ENCODE results near the gene NPTN. TPM values are rescaled to one million over a fixed set of nuclear protein-coding genes. Genes with fewer than 3 reads are reported as not detected.

The NPTN gene
- total and polyA plus RNA-seq, 9 of the 15 experiments (the other 6 are each of a cell fraction or from before 2014, with no cell fraction given): 9.6 to 48.5 (median 21.7) TPM

GRCh38 chr15:73601451-73602445 lies 31.4 kb downstream of the NPTN start (continued):
- TF ChIP-seq CEBPG (CRISPR knock-in tag; IDR thresholded peaks at IDR 0.05): no peak
- peak; percentile 19 to 59; a peak in 2 of 4 replicates for TF ChIP-seq CEBPG (tag; conservative IDR thresholded peaks at IDR 0.05 in 1 of 2, IDR thresholded peaks at IDR 0.05 in 1 of 2)

DNA sequence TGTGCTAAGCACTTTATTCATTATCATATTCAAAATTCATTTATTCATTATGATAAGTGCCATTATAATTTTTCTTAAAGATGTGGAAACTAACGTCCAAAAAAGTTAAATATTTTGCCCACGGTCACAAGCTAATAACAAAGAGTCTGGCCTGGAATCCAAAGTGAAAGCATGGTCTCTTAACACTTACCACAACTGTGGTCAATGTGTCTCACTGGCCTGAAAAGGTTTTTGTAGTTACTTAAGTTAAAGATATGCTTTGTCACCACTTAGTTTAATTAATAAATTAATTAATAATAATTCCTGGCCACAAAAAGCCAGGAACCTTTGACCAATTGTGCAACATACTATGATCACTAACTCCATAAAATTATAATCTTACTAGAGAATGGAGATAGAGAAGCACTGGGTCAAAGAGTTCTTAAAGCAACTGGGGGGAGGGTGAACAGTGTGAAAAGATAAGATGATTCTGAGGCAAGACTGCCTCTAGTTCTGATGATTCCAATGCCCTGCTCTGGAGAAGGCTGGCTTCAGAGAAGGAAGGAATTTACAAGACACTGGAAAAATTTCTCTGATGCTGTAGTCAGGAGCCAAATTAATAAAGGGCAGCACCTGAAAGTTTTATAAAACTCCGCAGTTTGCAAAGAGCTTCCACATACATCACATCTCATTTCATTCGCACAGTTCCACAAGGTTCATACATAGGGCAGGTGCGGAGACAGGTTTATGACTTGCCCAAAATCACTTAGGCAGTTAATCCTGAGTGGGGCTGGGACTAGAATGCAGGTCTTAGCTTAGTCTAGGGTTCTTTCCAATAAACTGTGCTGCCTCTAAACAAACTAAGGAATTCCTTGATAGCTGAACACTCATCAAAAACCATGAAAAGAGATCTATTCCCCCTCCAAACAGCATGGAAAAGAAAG lies 32.5 kb downstream of the NPTN start:
- Histone ChIP-seq H3K4me2 (ENCODE audit: insufficient read depth, low read length) (no peak overlapping the region), H3K36me3 (ENCODE audit: control insufficient read depth, insufficient read depth, low read length) (peaks cover 1% of the 10 kb centered on the region; the same call in 2 of the 3 replicates), H3K9me3 (replicated peaks; ENCODE audit: control insufficient read depth, insufficient read depth, low read depth, low read length) (no peaks in the 10 kb centered on the region), H2AFZ (ENCODE audit: low read depth, low read length) (no peak overlapping the region), H3K27me3 (ENCODE audit: control insufficient read depth in 2 of 2, insufficient read depth in 2 of 2, low read length in 2 of 2) (no peaks in the 10 kb centered on the region), H3K79me2 (ENCODE audit: control insufficient read depth, insufficient read depth, low read length) (peaks cover 86% of the 10 kb centered on the region), H3K4me3 (no peak overlapping the region), H4K20me1 (replicated peaks; ENCODE audit: control insufficient read depth, insufficient read depth, low read length) (peaks cover 38% of the 10 kb centered on the region), H3K4me1 (replicated peaks in 1 of 2; ENCODE audit: control insufficient read depth in 2 of 2, insufficient read depth in 2 of 2, low read length in 2 of 2) (peaks cover 10 to 49% of the 10 kb centered on the region in 2 experiments), H3K9ac (ENCODE audit: insufficient read depth in 1 of 2, low read depth in 2 of 2, low read length in 2 of 2) (no peak overlapping the region), H3K9me1 (ENCODE audit: control insufficient read depth, insufficient read depth, low read length) (no peaks in the 10 kb centered on the region), H3K27ac (ENCODE audit: extremely low read depth, low read depth, low read length) (no peak overlapping the region; the same call in 2 of the 3 replicates)
- peak; percentile 39; the same call in 2 of the 3 replicates for ATAC-seq
- intact Hi-C loops (cut with micrococcal nuclease) (no loop called here), in situ Hi-C loops (cut with MboI) (no loop called here)
- no peak for DNase-seq (ENCODE audit: extremely low read depth in 1 of 4, low spot score in 3 of 4)
- ChIA-PET POLR2A (interaction anchor here (0.6 to 1.1 kb wide), 4 partner anchors 9 to 831 kb away, joined by 3 to 5 read pairs (median 3); no protein-coding TSS in a partner anchor), CTCF (ENCODE audit: low intra/inter-chr PET ratio) (no interaction called here)
- 78% methylated on average over 5 of the region's 5 CpGs for WGBS (ENCODE audit: insufficient coverage, low coverage, missing lambda C conversion rate)
- TF ChIP-seq CEBPG (CRISPR knock-in tag; IDR thresholded peaks at IDR 0.05): no peak
- peak in 1 of 2 experiments; percentile 28; a peak in 1 of 4 replicates for TF ChIP-seq CEBPG (tag; conservative IDR thresholded peaks at IDR 0.05 in 1 of 2, IDR thresholded peaks at IDR 0.05 in 1 of 2)
- TF ChIP-seq MTA1 (IDR thresholded peaks at IDR 0.05; ENCODE audit: borderline replicate concordance): no peak
- TF ChIP-seq MYBL2 (IDR thresholded peaks at IDR 0.05; ENCODE audit: low read depth): no peak
- TF ChIP-seq MYBL2 (CRISPR knock-in tag; IDR thresholded peaks at IDR 0.05; ENCODE audit: borderline replicate concordance): no peak
- TF ChIP-seq GMEB1 (CRISPR knock-in tag; IDR thresholded peaks at IDR 0.05): no peak
- TF ChIP-seq CEBPB (tag; IDR thresholded peaks at IDR 0.05): peak; percentile 25; the same call in 1 of the 2 replicates
- TF ChIP-seq, protein P1, sequence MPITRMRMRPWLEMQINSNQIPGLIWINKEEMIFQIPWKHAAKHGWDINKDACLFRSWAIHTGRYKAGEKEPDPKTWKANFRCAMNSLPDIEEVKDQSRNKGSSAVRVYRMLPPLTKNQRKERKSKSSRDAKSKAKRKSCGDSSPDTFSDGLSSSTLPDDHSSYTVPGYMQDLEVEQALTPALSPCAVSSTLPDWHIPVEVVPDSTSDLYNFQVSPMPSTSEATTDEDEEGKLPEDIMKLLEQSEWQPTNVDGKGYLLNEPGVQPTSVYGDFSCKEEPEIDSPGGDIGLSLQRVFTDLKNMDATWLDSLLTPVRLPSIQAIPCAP (CRISPR knock-in tag; IDR thresholded peaks at IDR 0.05; ENCODE audit: borderline replicate concordance): no peak
- BruUV-seq (replicated peaks): no TSS peak
- FAIRE-seq: no peak
